HEK293 (cell line): ENCODE data around the gene ARHGDIB.

Source experiments
- CTCF ChIA-PET: fragments of 350-600 bp; formaldehyde crosslinking; extraction: SDS; loops from one replicate; lab custom pipeline; 2021; ENCODE audit warnings: antibody characterized with exemption; lab: Yijun Ruan, JAX
- POLR2A ChIA-PET: fragments of 300-600 bp; formaldehyde crosslinking; extraction: SDS; loops from one replicate; lab custom pipeline; 2020; ENCODE audit warnings: antibody characterized with exemption, inconsistent platforms; lab: Yijun Ruan, JAX
- H3K27ac ChIP-seq: fragments of 200-500 bp; sonication (Bioruptor generic); 2 replicates; pipeline ENCODE4 v1.5.1; 2014; ENCODE audit warnings: low read depth, low read length, control low read depth, inconsistent platforms; ENCODE audit errors: extremely low read depth
- H3K36me3 ChIP-seq, 2 experiments: fragments of 200-500 bp in 1 of 2; sonication (Bioruptor generic) in 1 of 2; 1 replicate in 1 of 2; 2 replicates in 1 of 2; pipeline ENCODE4 v1.5.1; 2014 to 2017; ENCODE audit warnings: inconsistent platforms in 2 of 2, low read length in 2 of 2; ENCODE audit not compliant: control insufficient read depth in 2 of 2, insufficient read depth in 1 of 2
- H3K4me1 ChIP-seq: fragments of 200-500 bp; sonication (Bioruptor generic); 2 replicates; pipeline ENCODE4 v1.5.1; 2014; ENCODE audit warnings: mild to moderate bottlenecking, low read length, inconsistent platforms; ENCODE audit not compliant: control insufficient read depth, insufficient read depth
- H3K4me3 ChIP-seq: 2 replicates; pipeline ENCODE4 v1.5.1; 2011; ENCODE audit warnings: low read depth, mild to moderate bottlenecking, control low read depth, low read length, moderate library complexity
- H3K9me3 ChIP-seq: fragments of 200-500 bp; sonication (Bioruptor generic); 2 replicates; pipeline ENCODE4 v1.5.1; 2014; ENCODE audit warnings: low read depth, low read length, inconsistent platforms; ENCODE audit not compliant: control insufficient read depth, insufficient read depth
- BCL11A ChIP-seq: fragments of 450-650 bp; formaldehyde crosslinking; IDR thresholded peaks from 2 replicates; pipeline ENCODE4 v1.5.1; 2016; ENCODE audit warnings: low read depth, missing biosample characterization, missing genetic modification characterization
- GLIS1 ChIP-seq: fragments of 450-650 bp; formaldehyde crosslinking; IDR thresholded peaks from 2 replicates; pipeline ENCODE4 v1.5.1; 2016; ENCODE audit warnings: missing biosample characterization, missing genetic modification characterization
- KLF16 ChIP-seq: fragments of 450-650 bp; formaldehyde crosslinking; IDR thresholded peaks from 2 replicates; pipeline ENCODE4 v1.5.1; 2017; ENCODE audit warnings: missing biosample characterization, missing genetic modification characterization
- PRDM1 ChIP-seq: fragments of 450-650 bp; formaldehyde crosslinking; IDR thresholded peaks from 2 replicates; pipeline ENCODE4; 2016; ENCODE audit warnings: missing biosample characterization, missing genetic modification characterization
- ZBTB21 ChIP-seq: fragments of 450-650 bp; formaldehyde crosslinking; IDR thresholded peaks from 2 replicates; pipeline ENCODE4 v1.5.1; 2017; ENCODE audit warnings: missing biosample characterization, missing genetic modification characterization
- ZFP37 ChIP-seq: fragments of 450-650 bp; formaldehyde crosslinking; IDR thresholded peaks from 2 replicates; pipeline ENCODE4 v1.5.1; 2016; ENCODE audit warnings: missing biosample characterization, missing genetic modification characterization
- ZNF10 ChIP-seq: fragments of 450-650 bp; formaldehyde crosslinking; IDR thresholded peaks from 2 replicates; pipeline ENCODE4 v1.5.1; 2017; ENCODE audit warnings: missing biosample characterization, missing genetic modification characterization
- ZNF266 ChIP-seq: fragments of 450-650 bp; formaldehyde crosslinking; IDR thresholded peaks from 2 replicates; pipeline ENCODE4 v1.5.1; 2016; ENCODE audit warnings: missing biosample characterization, missing genetic modification characterization, low read depth
- ZNF302 ChIP-seq: fragments of 450-650 bp; formaldehyde crosslinking; IDR thresholded peaks from 2 replicates; pipeline ENCODE4 v1.5.1; 2016; ENCODE audit warnings: missing biosample characterization, missing genetic modification characterization, low read depth
- ZNF350 ChIP-seq: fragments of 450-650 bp; formaldehyde crosslinking; IDR thresholded peaks from 2 replicates; pipeline ENCODE4 v1.5.0; 2017; ENCODE audit warnings: missing biosample characterization, mild to moderate bottlenecking, missing genetic modification characterization
- ZNF366 ChIP-seq: fragments of 450-650 bp; formaldehyde crosslinking; conservative IDR thresholded peaks from 2 replicates; pipeline ENCODE4 v1.5.1; 2016; ENCODE audit warnings: missing biosample characterization, missing genetic modification characterization
- ZNF423 ChIP-seq: fragments of 450-650 bp; formaldehyde crosslinking; IDR thresholded peaks from 2 replicates; pipeline ENCODE4 v1.5.1; 2016; ENCODE audit warnings: missing biosample characterization, missing genetic modification characterization
- ZNF426 ChIP-seq: fragments of 450-650 bp; formaldehyde crosslinking; IDR thresholded peaks from 2 replicates; pipeline ENCODE4 v1.5.1; 2017; ENCODE audit warnings: missing biosample characterization, missing genetic modification characterization, mild to moderate bottlenecking, inconsistent platforms, moderate library complexity
- ZNF654 ChIP-seq: fragments of 450-650 bp; formaldehyde crosslinking; IDR thresholded peaks from 2 replicates; pipeline ENCODE4 v1.5.1; 2016; ENCODE audit warnings: low read depth, missing biosample characterization, missing genetic modification characterization
- ZNF658 ChIP-seq: fragments of 450-650 bp; formaldehyde crosslinking; IDR thresholded peaks from 2 replicates; pipeline ENCODE4; 2016; ENCODE audit warnings: missing biosample characterization, missing genetic modification characterization
- ZNF701 ChIP-seq: fragments of 450-650 bp; formaldehyde crosslinking; IDR thresholded peaks from 2 replicates; pipeline ENCODE4 v1.5.1; 2016; ENCODE audit warnings: missing biosample characterization, missing genetic modification characterization
- ZNF707 ChIP-seq: fragments of 450-650 bp; formaldehyde crosslinking; IDR thresholded peaks from 2 replicates; pipeline ENCODE4 v1.5.1; 2016; ENCODE audit warnings: missing biosample characterization, missing genetic modification characterization
- ZNF76 ChIP-seq: fragments of 450-650 bp; formaldehyde crosslinking; IDR thresholded peaks from 2 replicates; pipeline ENCODE4; 2016; ENCODE audit warnings: low read depth, missing biosample characterization, missing genetic modification characterization, borderline replicate concordance
- ZNF776 ChIP-seq: fragments of 450-650 bp; formaldehyde crosslinking; IDR thresholded peaks from 2 replicates; pipeline ENCODE4 v1.5.0; 2017; ENCODE audit warnings: missing biosample characterization, missing genetic modification characterization, borderline replicate concordance
- ZNF837 ChIP-seq: fragments of 450-650 bp; formaldehyde crosslinking; IDR thresholded peaks from 2 replicates; pipeline ENCODE4 v1.5.1; 2016; ENCODE audit warnings: missing biosample characterization, missing genetic modification characterization
- ZSCAN16 ChIP-seq: fragments of 450-650 bp; formaldehyde crosslinking; IDR thresholded peaks from 2 replicates; pipeline ENCODE4 v1.5.1; 2016; ENCODE audit warnings: missing biosample characterization, missing genetic modification characterization
- TF ChIP-seq, protein P1 (sequence below): fragments of 450-650 bp; formaldehyde crosslinking; IDR thresholded peaks from 2 replicates; pipeline ENCODE4 v1.5.1; 2016; ENCODE audit warnings: missing biosample characterization, missing genetic modification characterization
- TF ChIP-seq, protein P2 (sequence below): fragments of 450-650 bp; formaldehyde crosslinking; IDR thresholded peaks from 2 replicates; pipeline ENCODE4 v1.5.1; 2016; ENCODE audit warnings: missing biosample characterization, missing genetic modification characterization
- TF ChIP-seq, protein P3 (sequence below): fragments of 450-650 bp; formaldehyde crosslinking; IDR thresholded peaks from 2 replicates; pipeline ENCODE4 v1.5.1; 2016; ENCODE audit warnings: missing biosample characterization, missing genetic modification characterization
- TF ChIP-seq, protein P4 (sequence below): fragments of 450-650 bp; formaldehyde crosslinking; IDR thresholded peaks from 2 replicates; pipeline ENCODE4 v1.5.1; 2016; ENCODE audit warnings: missing biosample characterization, missing genetic modification characterization

ARHGDIB gene

DNA sequence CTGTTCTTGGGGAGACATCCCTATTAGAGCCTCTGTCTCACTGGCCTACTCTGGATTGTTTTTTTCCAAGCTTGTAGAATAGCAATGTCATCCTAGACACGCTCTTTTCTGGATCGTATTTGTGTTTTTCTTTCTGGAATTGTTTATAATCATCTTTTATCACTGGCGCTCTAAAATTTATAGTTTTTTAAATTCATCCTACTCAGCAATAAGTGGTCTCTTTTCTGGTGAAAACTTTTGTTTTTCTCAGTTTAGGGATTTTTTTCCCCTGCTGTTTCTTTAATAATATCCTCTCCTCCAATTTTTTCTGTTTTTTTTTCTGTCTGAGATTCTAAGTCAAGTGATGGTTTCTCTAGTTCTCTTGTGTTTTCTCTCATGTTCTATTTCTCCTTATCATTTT lies 36.6 kb upstream of the ARHGDIB start:
- Histone ChIP-seq H3K27ac (no peak overlapping the region), H3K4me1 (no peaks in the 10 kb centered on the region), H3K36me3 (no peaks in the 10 kb centered on the region), H3K9me3 (no peaks in the 10 kb centered on the region), H3K4me3 (no peak overlapping the region)
- CTCF ChIA-PET = interaction anchor here (5.6 kb wide), 1 partner anchor 152 kb away, joined by 86 read pairs; the partner anchor contains the start of gene ART4
- no peak for TF ChIP-seq ZFP37 (tag by site-specific recombination)
- TF ChIP-seq ZNF658 = no peak
- no peak for TF ChIP-seq ZSCAN16
- TF ChIP-seq ZNF76 (tag by site-specific recombination) = no peak
- no peak for TF ChIP-seq ZBTB21 (tag by site-specific recombination)
- TF ChIP-seq, protein P1, sequence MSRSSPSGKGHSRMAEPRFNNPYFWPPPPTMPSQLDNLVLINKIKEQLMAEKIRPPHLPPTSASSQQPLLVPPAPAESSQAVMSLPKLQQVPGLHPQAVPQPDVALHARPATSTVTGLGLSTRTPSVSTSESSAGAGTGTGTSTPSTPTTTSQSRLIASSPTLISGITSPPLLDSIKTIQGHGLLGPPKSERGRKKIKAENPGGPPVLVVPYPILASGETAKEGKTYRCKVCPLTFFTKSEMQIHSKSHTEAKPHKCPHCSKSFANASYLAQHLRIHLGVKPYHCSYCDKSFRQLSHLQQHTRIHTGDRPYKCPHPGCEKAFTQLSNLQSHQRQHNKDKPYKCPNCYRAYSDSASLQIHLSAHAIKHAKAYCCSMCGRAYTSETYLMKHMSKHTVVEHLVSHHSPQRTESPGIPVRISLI (tag by site-specific recombination) = no peak
- no peak for TF ChIP-seq ZNF837 (tag by site-specific recombination)
- TF ChIP-seq ZNF776 (tag by site-specific recombination) = no peak
- TF ChIP-seq, protein P2, sequence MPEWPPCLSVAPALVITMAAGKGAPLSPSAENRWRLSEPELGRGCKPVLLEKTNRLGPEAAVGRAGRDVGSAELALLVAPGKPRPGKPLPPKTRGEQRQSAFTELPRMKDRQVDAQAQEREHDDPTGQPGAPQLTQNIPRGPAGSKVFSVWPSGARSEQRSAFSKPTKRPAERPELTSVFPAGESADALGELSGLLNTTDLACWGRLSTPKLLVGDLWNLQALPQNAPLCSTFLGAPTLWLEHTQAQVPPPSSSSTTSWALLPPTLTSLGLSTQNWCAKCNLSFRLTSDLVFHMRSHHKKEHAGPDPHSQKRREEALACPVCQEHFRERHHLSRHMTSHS (tag by site-specific recombination) = no peak
- TF ChIP-seq ZNF701 (tag by site-specific recombination) = no peak
- TF ChIP-seq ZNF266 (tag by site-specific recombination) = no peak
- POLR2A ChIA-PET = no interaction called here

DNA sequence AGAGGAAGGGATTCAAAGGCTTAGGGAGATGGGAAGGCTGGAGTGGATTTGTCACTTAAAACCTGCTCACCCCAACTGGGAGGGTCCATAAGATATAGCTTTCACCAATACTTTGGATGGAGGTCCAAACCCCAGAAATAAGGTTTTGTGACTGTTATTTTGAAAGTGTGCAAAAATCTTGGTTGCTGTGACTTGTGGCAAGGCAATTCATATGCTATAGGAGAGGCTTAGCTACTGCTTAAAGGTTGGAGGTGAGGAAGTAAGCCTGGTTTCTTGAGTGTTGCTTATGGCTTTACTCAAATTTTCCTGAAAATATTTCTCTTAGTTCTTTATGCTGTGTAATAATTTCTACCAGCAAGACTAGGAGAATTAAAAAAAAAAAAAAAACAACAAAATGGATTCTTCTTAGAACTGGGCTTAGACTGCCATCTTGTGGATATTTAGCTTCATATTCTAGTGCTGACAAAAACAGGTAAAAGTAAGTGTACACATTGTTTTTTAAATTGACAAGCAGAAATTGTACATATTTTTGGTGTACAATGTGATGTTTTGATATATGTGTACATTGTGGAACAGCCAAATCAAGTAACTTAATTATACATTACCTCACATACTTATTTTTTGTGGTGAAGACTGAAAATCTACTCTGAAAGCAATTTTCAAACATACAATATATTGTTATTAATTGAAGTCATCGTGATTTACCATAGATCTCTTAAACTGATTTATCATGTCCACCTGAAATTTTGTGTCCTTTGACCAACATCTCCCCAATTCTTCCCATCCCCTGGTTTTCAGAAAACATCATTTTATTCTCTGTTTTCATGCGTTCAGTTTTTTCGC lies 34.4 kb upstream of the ARHGDIB start:
- POLR2A ChIA-PET = interaction anchor here (0.6 kb wide), 1 partner anchor 225 kb away, joined by 3 read pairs; no protein-coding TSS in a partner anchor
- Histone ChIP-seq H3K4me3 (no peak overlapping the region), H3K27ac (no peak overlapping the region), H3K4me1 (no peaks in the 10 kb centered on the region), H3K36me3 (no peaks in the 10 kb centered on the region), H3K9me3 (no peaks in the 10 kb centered on the region)
- CTCF ChIA-PET = interaction anchor here (0.5 to 5.6 kb wide), 27 partner anchors 8 to 1295 kb away, joined by 3 to 86 read pairs (median 4); partner anchors contain the start of genes ART4 and RERG
- TF ChIP-seq ZNF707 (tag by site-specific recombination) (no peak), ZNF426 (no peak), ZNF423 (no peak), ZNF302 (no peak), ZNF266 (tag by site-specific recombination) (no peak), PRDM1 (no peak), BCL11A (tag by site-specific recombination) (no peak), ZNF10 (no peak), ZNF366 (tag by site-specific recombination) (no peak), ZNF350 (tag by site-specific recombination) (no peak), ZNF654 (tag by site-specific recombination) (peak; percentile 93), GLIS1 (tag by site-specific recombination) (no peak), KLF16 (tag by site-specific recombination) (no peak)
- TF ChIP-seq, protein P1 (tag by site-specific recombination) = peak; percentile 94
- TF ChIP-seq, protein P3, sequence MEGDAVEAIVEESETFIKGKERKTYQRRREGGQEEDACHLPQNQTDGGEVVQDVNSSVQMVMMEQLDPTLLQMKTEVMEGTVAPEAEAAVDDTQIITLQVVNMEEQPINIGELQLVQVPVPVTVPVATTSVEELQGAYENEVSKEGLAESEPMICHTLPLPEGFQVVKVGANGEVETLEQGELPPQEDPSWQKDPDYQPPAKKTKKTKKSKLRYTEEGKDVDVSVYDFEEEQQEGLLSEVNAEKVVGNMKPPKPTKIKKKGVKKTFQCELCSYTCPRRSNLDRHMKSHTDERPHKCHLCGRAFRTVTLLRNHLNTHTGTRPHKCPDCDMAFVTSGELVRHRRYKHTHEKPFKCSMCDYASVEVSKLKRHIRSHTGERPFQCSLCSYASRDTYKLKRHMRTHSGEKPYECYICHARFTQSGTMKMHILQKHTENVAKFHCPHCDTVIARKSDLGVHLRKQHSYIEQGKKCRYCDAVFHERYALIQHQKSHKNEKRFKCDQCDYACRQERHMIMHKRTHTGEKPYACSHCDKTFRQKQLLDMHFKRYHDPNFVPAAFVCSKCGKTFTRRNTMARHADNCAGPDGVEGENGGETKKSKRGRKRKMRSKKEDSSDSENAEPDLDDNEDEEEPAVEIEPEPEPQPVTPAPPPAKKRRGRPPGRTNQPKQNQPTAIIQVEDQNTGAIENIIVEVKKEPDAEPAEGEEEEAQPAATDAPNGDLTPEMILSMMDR (tag by site-specific recombination) = peak; percentile 32
- TF ChIP-seq, protein P4, sequence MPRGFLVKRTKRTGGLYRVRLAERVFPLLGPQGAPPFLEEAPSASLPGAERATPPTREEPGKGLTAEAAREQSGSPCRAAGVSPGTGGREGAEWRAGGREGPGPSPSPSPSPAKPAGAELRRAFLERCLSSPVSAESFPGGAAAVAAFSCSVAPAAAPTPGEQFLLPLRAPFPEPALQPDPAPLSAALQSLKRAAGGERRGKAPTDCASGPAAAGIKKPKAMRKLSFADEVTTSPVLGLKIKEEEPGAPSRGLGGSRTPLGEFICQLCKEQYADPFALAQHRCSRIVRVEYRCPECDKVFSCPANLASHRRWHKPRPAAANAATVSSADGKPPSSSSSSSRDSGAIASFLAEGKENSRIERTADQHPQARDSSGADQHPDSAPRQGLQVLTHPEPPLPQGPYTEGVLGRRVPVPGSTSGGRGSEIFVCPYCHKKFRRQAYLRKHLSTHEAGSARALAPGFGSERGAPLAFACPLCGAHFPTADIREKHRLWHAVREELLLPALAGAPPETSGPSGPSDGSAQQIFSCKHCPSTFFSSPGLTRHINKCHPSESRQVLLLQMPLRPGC = no peak
- TF ChIP-seq, all 188 proteins: peak for 3
